CD4-positive, alpha-beta memory T cell (primary cell): ENCODE data around the gene FUT6. TPM values are rescaled to one million over a fixed set of nuclear protein-coding genes. Genes with fewer than 3 reads are reported as not detected.

Experiments
- CTCF ChIA-PET: fragments of 350-600 bp; sonication (Branson Sonifier 250); formaldehyde crosslinking; loops from one replicate; lab custom pipeline; 2021; ENCODE audit warnings: inconsistent platforms; ENCODE audit not compliant: partially characterized antibody; lab: Charles Lee
- POLR2A ChIA-PET: fragments of 350-600 bp; sonication (Branson Sonifier 250); formaldehyde crosslinking; loops from one replicate; lab custom pipeline; 2021; ENCODE audit not compliant: partially characterized antibody; lab: Charles Lee
- DNase-seq, 5 donors: peaks; one replicate each; pipeline versions ENCODE4 v3.0.0 to v3.0.0-alpha.2; 2020 to 2022; ENCODE audit warnings: mixed read lengths in 1 of 5
- H3K27ac ChIP-seq: one replicate; pipeline ENCODE4 v1.7.0; 2013; ENCODE audit warnings: low read depth, low read length
- H3K27me3 ChIP-seq: 2 replicates; pipeline ENCODE4 v1.7.0; 2013; ENCODE audit warnings: mild to moderate bottlenecking, low read length, moderate library complexity; ENCODE audit not compliant: insufficient read depth
- H3K36me3 ChIP-seq: 2 replicates; pipeline ENCODE4 v1.7.0; 2013; ENCODE audit warnings: mild to moderate bottlenecking, low read length, moderate library complexity; ENCODE audit not compliant: insufficient read depth
- H3K4me1 ChIP-seq: 2 replicates; pipeline ENCODE4 v1.7.0; 2013; ENCODE audit warnings: mild to moderate bottlenecking, low read length, moderate library complexity; ENCODE audit not compliant: insufficient read depth
- H3K4me3 ChIP-seq, 2 donors: one replicate each; pipeline ENCODE4 v1.7.0; 2013; ENCODE audit warnings: low read length in 2 of 2, mild to moderate bottlenecking in 1 of 2
- H3K9me3 ChIP-seq, 2 donors: one replicate each; pipeline ENCODE4 v1.7.0; 2013; ENCODE audit warnings: low read length in 2 of 2, control low read depth in 1 of 2; ENCODE audit not compliant: control insufficient read depth in 1 of 2
- H3K27ac Mint-ChIP-seq, 7 donors: one replicate each; pipeline ENCODE4 v1.8.0; 2020 to 2021; ENCODE audit warnings: mixed read lengths in 7 of 7, mild to moderate bottlenecking in 6 of 7, inconsistent platforms in 3 of 7, moderate library complexity in 3 of 7
- H3K27me3 Mint-ChIP-seq, 2 donors: one replicate each; pipeline ENCODE4 v1.8.0; 2020 to 2021; ENCODE audit warnings: mixed read lengths in 2 of 2
- H3K36me3 Mint-ChIP-seq, 2 donors: one replicate each; pipeline ENCODE4 v1.8.0; 2020 to 2021; ENCODE audit warnings: mixed read lengths in 2 of 2, inconsistent platforms in 1 of 2, mild to moderate bottlenecking in 1 of 2
- H3K4me1 Mint-ChIP-seq, 4 donors: one replicate each; pipeline ENCODE4 v1.8.0; 2020 to 2021; ENCODE audit warnings: mixed read lengths in 4 of 4, mild to moderate bottlenecking in 1 of 4
- H3K4me3 Mint-ChIP-seq, 8 donors: one replicate each; pipeline ENCODE4 v1.8.0; 2020 to 2021; ENCODE audit warnings: mixed read lengths in 8 of 8, mild to moderate bottlenecking in 7 of 8, moderate library complexity in 6 of 8, inconsistent platforms in 3 of 8
- H3K9me3 Mint-ChIP-seq, 8 donors: one replicate each; pipeline ENCODE4 v1.8.0; 2020 to 2021; ENCODE audit warnings: mixed read lengths in 8 of 8, mild to moderate bottlenecking in 5 of 8, inconsistent platforms in 3 of 8, moderate library complexity in 1 of 8
- intact Hi-C: fragments of 100-400 bp; cut with micrococcal nuclease; formaldehyde crosslinking; loops from one replicate; pipeline ENCODE4 v1.15.1; 2023
- polyA plus RNA-seq, 2 donors: library from polyadenylated mRNA; unstranded; fragments of 300-500 nt; fragmentation: Illumina TruSeq; gene quantifications; one replicate each; pipeline ENCODE4 v1.2.3, GENCODE V29; 2021
- total RNA-seq, 2 experiments: library from RNA; stranded (reverse); gene quantifications; one replicate each; pipeline ENCODE4 v1.2.3, GENCODE V29; 2021

The FUT6 gene
- total and polyA plus RNA-seq, 4 experiments from 2014 or later: not detected

GRCh38 chr19:5793188-5793587, 46.3 kb downstream of the FUT6 start:
- H3K27ac Mint-ChIP-seq: no peak overlapping the region
- H3K9me3 Mint-ChIP-seq: peaks cover 0 to 4% (median 0%) of the 10 kb centered on the region in 8 donors
- POLR2A ChIA-PET: interaction anchor here (1.2 kb wide), 1 partner anchor 11 kb away, joined by 3 read pairs; no protein-coding TSS in a partner anchor
- CTCF ChIA-PET: interaction anchor here (0.6 to 6.2 kb wide), 5 partner anchors 11 to 229 kb away, joined by 3 to 43 read pairs (median 3); partner anchors contain the start of gene NRTN
- Histone ChIP-seq H3K4me3 (no peak overlapping the region), H3K36me3 (peaks cover 18% of the 10 kb centered on the region), H3K9me3 (no peaks in the 10 kb centered on the region), H3K27me3 (no peaks in the 10 kb centered on the region), H3K27ac (no peak overlapping the region), H3K4me1 (peaks cover 14% of the 10 kb centered on the region)
- intact Hi-C loops: loop anchor here (10.0 kb wide), 1 partner anchor 572 kb away; the partner anchor contains the start of gene CLPP
- H3K4me1 Mint-ChIP-seq: peaks cover 10 to 20% (median 12%) of the 10 kb centered on the region in 4 donors
- peaks cover 0 to 2% of the 10 kb centered on the region in 2 donors for H3K27me3 Mint-ChIP-seq
- peak overlapping the region in 1 of 8 donors; percentile 35 for H3K4me3 Mint-ChIP-seq
- H3K36me3 Mint-ChIP-seq: peaks cover 9 to 20% of the 10 kb centered on the region in 2 donors
- no peak for DNase-seq

GRCh38 chr19:5792224-5792623, 47.3 kb downstream of the FUT6 start:
- DNase-seq: no peak
- Histone ChIP-seq H3K4me3 (no peak overlapping the region), H3K4me1 (peaks cover 14% of the 10 kb centered on the region), H3K27ac (no peak overlapping the region), H3K9me3 (no peaks in the 10 kb centered on the region), H3K36me3 (peaks cover 27% of the 10 kb centered on the region), H3K27me3 (no peaks in the 10 kb centered on the region)
- H3K4me1 Mint-ChIP-seq: peaks cover 11 to 24% (median 12%) of the 10 kb centered on the region in 4 donors
- H3K9me3 Mint-ChIP-seq: peaks cover 0 to 4% (median 0%) of the 10 kb centered on the region in 8 donors
- ChIA-PET POLR2A (interaction anchor here (3.2 to 3.5 kb wide), 2 partner anchors 36 to 111 kb away, joined by 23 to 31 read pairs; partner anchors contain the start of genes NDUFA11 and VMAC), CTCF (interaction anchor here (1.1 to 6.2 kb wide), 3 partner anchors 12 to 105 kb away, joined by 3 to 43 read pairs (median 3); partner anchors contain the start of gene NRTN)
- peaks cover 0 to 2% of the 10 kb centered on the region in 2 donors for H3K27me3 Mint-ChIP-seq
- intact Hi-C loops: loop anchor here (10.0 kb wide), 1 partner anchor 573 kb away; the partner anchor contains the start of gene CLPP
- H3K36me3 Mint-ChIP-seq: peaks cover 13 to 23% of the 10 kb centered on the region in 2 donors
- no peak overlapping the region for H3K4me3 Mint-ChIP-seq
- H3K27ac Mint-ChIP-seq: peak overlapping the region in 1 of 7 donors; percentile 62

- Histone ChIP-seq H3K27ac (peak within 1 kb of the TSS; percentile 97), H3K4me3 (peak within 1 kb of the TSS; percentile 62 to 93), H3K36me3 (peaks cover 40% of the 10 kb centered on the region), H3K9me3 (no peaks in the 10 kb centered on the region), H3K27me3 (no peaks in the 10 kb centered on the region), H3K4me1 (peaks cover 14% of the 10 kb centered on the region)
- Mint-ChIP-seq H3K4me1 (peaks cover 11 to 24% (median 12%) of the 10 kb centered on the region in 4 donors), H3K9me3 (peaks cover 0 to 4% (median 0%) of the 10 kb centered on the region in 8 donors), H3K36me3 (peaks cover 18 to 33% of the 10 kb centered on the region in 2 donors), H3K27me3 (peaks cover 0 to 2% of the 10 kb centered on the region in 2 donors), H3K27ac (peak within 1 kb of the TSS; percentile 94 to 100 (median 100)), H3K4me3 (peak within 1 kb of the TSS; percentile 96 to 100 (median 99))
- DNase-seq: peak; percentile 92 to 98 (median 97)
- ChIA-PET POLR2A (interaction anchor here (0.6 to 3.5 kb wide), 14 partner anchors 9 to 232 kb away, joined by 3 to 31 read pairs (median 6); partner anchors contain the start of genes CATSPERD, LONP1, NDUFA11 and RANBP3), CTCF (interaction anchor here (2.0 to 6.2 kb wide), 2 partner anchors 13 to 70 kb away, joined by 9 to 43 read pairs; partner anchors contain the start of genes CATSPERD and NRTN)
- intact Hi-C loops: loop anchor here (1.0 to 10.0 kb wide), 10 partner anchors 14 to 1000 kb away; partner anchors contain the start of genes CATSPERD, CLPP, FEM1A and LONP1
Measured at GRCh38 chr19:5790559-5791520, 48.7 kb downstream of the FUT6 start, which contains the start of gene DUS3L. DUS3L (minus strand) TSS chr19:5791163; CDS start chr19:5791141, 22 bp downstream.

- H3K4me1 ChIP-seq: peaks cover 14% of the 10 kb centered on the region
- H3K27ac Mint-ChIP-seq: peak overlapping the region; percentile 94 to 100 (median 100)
- intact Hi-C loops: loop anchor here (1.0 to 10.0 kb wide), 8 partner anchors 15 to 999 kb away; partner anchors contain the start of genes CATSPERD, CLPP, FEM1A and LONP1
- H3K9me3 Mint-ChIP-seq: peaks cover 0 to 4% (median 0%) of the 10 kb centered on the region in 8 donors
- peak overlapping the region; percentile 62 to 93 for H3K4me3 ChIP-seq
- POLR2A ChIA-PET: interaction anchor here (0.6 to 3.5 kb wide), 11 partner anchors 10 to 188 kb away, joined by 3 to 31 read pairs (median 6); partner anchors contain the start of genes CATSPERD, LONP1, NDUFA11 and RANBP3
- peak overlapping the region; percentile 96 to 100 (median 99) for H3K4me3 Mint-ChIP-seq
- H3K4me1 Mint-ChIP-seq: peaks cover 11 to 24% (median 12%) of the 10 kb centered on the region in 4 donors
- H3K36me3 Mint-ChIP-seq: peaks cover 21 to 36% of the 10 kb centered on the region in 2 donors
- peaks cover 0 to 2% of the 10 kb centered on the region in 2 donors for H3K27me3 Mint-ChIP-seq
- H3K27me3 ChIP-seq: no peaks in the 10 kb centered on the region
- no peak for DNase-seq
- H3K9me3 ChIP-seq: no peaks in the 10 kb centered on the region
- H3K27ac ChIP-seq: peak overlapping the region; percentile 97
- H3K36me3 ChIP-seq: peaks cover 44% of the 10 kb centered on the region
- CTCF ChIA-PET: interaction anchor here (2.0 to 6.2 kb wide), 2 partner anchors 14 to 69 kb away, joined by 9 to 43 read pairs; partner anchors contain the start of genes CATSPERD and NRTN
Measured at GRCh38 chr19:5789886-5790558, 49.5 kb downstream of the FUT6 start.

GRCh38 chr19:5789351-5789761, 50.1 kb downstream of the FUT6 start:
- CTCF ChIA-PET: interaction anchor here (1.4 kb wide), 1 partner anchor 15 kb away, joined by 6 read pairs; the partner anchor contains the start of gene NRTN
- peak overlapping the region in 1 of 8 donors; percentile 31 for H3K4me3 Mint-ChIP-seq
- H3K27me3 Mint-ChIP-seq: peaks cover 0 to 2% of the 10 kb centered on the region in 2 donors
- no peak overlapping the region for H3K4me3 ChIP-seq
- H3K27me3 ChIP-seq: no peaks in the 10 kb centered on the region
- peaks cover 14% of the 10 kb centered on the region for H3K4me1 ChIP-seq
- H3K27ac ChIP-seq: no peak overlapping the region
- H3K36me3 ChIP-seq: peaks cover 44% of the 10 kb centered on the region
- no peaks in the 10 kb centered on the region for H3K9me3 ChIP-seq
- POLR2A ChIA-PET: interaction anchor here (1.6 to 3.5 kb wide), 6 partner anchors 11 to 114 kb away, joined by 4 to 31 read pairs (median 12); partner anchors contain the start of genes NDUFA11, RPL36 and VMAC
- no peak for DNase-seq
- peaks cover 21 to 36% of the 10 kb centered on the region in 2 donors for H3K36me3 Mint-ChIP-seq
- intact Hi-C loops: no loop called here
- peak overlapping the region in 1 of 7 donors; percentile 35 for H3K27ac Mint-ChIP-seq
- H3K9me3 Mint-ChIP-seq: peaks cover 0 to 4% (median 0%) of the 10 kb centered on the region in 8 donors
- H3K4me1 Mint-ChIP-seq: peaks cover 11 to 24% (median 12%) of the 10 kb centered on the region in 4 donors

GRCh38 chr19:5788422-5788821, 51.1 kb downstream of the FUT6 start:
- no peaks in the 10 kb centered on the region for H3K9me3 ChIP-seq
- H3K9me3 Mint-ChIP-seq: peaks cover 0 to 4% (median 0%) of the 10 kb centered on the region in 8 donors
- H3K4me3 Mint-ChIP-seq: peak overlapping the region in 2 of 8 donors; percentile 11 to 22
- ChIA-PET POLR2A (no interaction called here), CTCF (interaction anchor here (1.4 kb wide), 1 partner anchor 16 kb away, joined by 6 read pairs; the partner anchor contains the start of gene NRTN)
- no peaks in the 10 kb centered on the region for H3K27me3 ChIP-seq
- peak overlapping the region in 2 of 7 donors; percentile 66 to 86 for H3K27ac Mint-ChIP-seq
- intact Hi-C loops: no loop called here
- no peak overlapping the region for H3K4me3 ChIP-seq
- no peak for DNase-seq
- H3K36me3 ChIP-seq: peaks cover 44% of the 10 kb centered on the region
- peaks cover 11 to 24% (median 12%) of the 10 kb centered on the region in 4 donors for H3K4me1 Mint-ChIP-seq
- peaks cover 14% of the 10 kb centered on the region for H3K4me1 ChIP-seq
- no peak overlapping the region for H3K27ac ChIP-seq
- H3K27me3 Mint-ChIP-seq: peaks cover 0 to 2% of the 10 kb centered on the region in 2 donors
- H3K36me3 Mint-ChIP-seq: peaks cover 21 to 39% of the 10 kb centered on the region in 2 donors
